NCI-H82 treated with DMSO at 0.1 percent for 48 hours (cell line): ENCODE results near the gene PPM1G.
A peak's percentile ranks its signal among the peaks of the same experiment; 100 is the strongest.
"Not testable (repeated sequence)": the region's sequence is repeated elsewhere in the genome, so short reads cannot be mapped to it uniquely, and the experiment has no call there.

Experiments used
- DNase-seq: peaks from one replicate; lab custom pipeline; 2025; ENCODE audit not compliant: unreplicated experiment; lab: John Stamatoyannopoulos, UW

Gene PPM1G, protein sequence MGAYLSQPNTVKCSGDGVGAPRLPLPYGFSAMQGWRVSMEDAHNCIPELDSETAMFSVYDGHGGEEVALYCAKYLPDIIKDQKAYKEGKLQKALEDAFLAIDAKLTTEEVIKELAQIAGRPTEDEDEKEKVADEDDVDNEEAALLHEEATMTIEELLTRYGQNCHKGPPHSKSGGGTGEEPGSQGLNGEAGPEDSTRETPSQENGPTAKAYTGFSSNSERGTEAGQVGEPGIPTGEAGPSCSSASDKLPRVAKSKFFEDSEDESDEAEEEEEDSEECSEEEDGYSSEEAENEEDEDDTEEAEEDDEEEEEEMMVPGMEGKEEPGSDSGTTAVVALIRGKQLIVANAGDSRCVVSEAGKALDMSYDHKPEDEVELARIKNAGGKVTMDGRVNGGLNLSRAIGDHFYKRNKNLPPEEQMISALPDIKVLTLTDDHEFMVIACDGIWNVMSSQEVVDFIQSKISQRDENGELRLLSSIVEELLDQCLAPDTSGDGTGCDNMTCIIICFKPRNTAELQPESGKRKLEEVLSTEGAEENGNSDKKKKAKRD

DNA sequence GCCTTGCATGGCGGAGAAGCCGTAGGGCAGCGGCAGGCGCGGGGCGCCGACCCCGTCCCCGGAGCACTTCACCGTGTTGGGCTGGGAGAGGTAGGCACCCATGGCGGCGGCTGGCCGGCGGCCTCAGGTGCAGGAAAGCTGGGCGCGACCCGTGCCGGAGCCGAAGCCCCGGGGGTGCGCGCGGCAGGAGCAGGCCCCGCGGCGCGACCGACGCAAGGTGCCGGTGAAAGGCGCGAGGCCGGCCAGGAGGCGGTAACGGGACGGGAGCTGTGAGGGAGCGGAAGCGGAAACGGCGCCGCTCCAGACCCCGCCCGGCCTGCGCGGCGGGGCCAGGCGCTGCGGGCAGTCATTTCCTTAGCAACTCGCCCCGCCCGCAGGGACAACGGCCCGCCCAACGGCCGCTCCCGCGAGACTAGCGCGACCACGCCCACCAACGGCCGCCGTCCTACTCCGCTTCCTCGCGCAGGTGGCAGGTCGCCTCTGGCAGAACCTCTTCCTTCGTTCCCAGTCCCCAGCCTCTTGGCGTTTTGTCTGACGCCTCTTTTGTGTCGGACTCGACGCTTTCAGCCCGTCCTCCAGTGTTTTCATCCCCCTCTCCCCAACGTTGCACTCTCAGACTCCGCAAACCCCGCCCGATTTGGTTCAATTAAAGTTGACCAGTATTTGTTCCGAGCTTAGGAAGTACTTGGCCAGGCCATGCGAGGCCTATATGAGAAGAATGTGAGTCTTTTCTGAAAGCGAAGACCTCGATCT, at the start of gene PPM1G:
Gene PPM1G (minus strand): TSS at position 271 of the 753 bp plus-strand sequence. CDS start 169 bp downstream, at position 102.
- peak; percentile 83 for DNase-seq

GRCh38 chr2:27453968-27454367, 44.6 kb upstream of the PPM1G start:
- no peak for DNase-seq

GRCh38 chr2:27451095-27451494, 41.7 kb upstream of the PPM1G start:
- DNase-seq: peak; percentile 68

DNA sequence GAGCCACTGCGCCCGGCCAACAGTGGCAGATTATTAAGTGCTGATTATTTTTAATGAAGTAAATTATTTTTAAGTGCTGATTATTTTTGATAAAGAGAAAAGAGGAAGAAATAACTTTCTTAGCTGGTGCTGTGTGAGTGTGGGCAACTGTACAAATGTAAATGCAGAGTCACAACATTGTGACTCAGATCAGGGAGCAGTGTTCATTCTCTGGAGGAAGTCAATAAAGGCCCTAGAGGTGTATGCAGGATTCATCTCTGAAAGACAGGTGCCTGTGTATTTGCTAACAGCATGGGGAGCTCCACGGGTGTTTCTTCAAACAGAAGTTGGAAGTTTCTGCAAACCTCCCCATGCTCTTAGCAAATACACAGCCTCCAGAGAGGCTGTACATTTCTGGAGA, 39.0 kb upstream of the PPM1G start:
- DNase-seq: no peak

- DNase-seq: no peak
These were observed 36.7 kb upstream of the PPM1G start for GRCh38 chr2:27446057-27446456.

DNA sequence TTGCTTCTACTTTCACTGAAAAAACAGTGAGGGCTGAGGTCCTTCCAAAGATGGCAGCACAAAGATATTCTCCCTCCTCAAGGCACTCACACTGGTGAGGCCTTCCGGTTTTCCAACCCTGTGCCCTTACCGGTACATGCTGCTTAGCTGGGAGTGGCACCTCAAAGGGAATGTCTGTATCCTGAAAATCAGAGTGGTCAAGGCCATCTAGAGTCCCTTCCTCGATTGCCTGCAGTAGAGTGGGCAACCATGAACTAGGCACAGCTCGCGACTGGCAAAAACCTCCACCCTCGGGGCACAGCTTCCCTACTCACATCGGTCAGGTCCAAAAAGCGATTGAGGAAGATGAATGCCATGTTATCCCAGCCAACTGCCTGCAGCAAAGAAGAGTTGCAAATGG, 36.2 kb upstream of the PPM1G start:
- DNase-seq: no peak

- no peak for DNase-seq
These were observed 35.8 kb upstream of the PPM1G start for GRCh38 chr2:27445155-27445554.

GRCh38 chr2:27442920-27443282, 33.5 kb upstream of the PPM1G start:
- no peak for DNase-seq

GRCh38 chr2:27441958-27442919, 32.8 kb upstream of the PPM1G start, which contains the start of gene KRTCAP3:
Gene KRTCAP3, plus strand, starts transcription at chr2:27442381. Its CDS starts 32 bp downstream, at chr2:27442413.
- no peak for DNase-seq

GRCh38 chr2:27441226-27441926, 32.0 kb upstream of the PPM1G start:
- no peak for DNase-seq

DNA sequence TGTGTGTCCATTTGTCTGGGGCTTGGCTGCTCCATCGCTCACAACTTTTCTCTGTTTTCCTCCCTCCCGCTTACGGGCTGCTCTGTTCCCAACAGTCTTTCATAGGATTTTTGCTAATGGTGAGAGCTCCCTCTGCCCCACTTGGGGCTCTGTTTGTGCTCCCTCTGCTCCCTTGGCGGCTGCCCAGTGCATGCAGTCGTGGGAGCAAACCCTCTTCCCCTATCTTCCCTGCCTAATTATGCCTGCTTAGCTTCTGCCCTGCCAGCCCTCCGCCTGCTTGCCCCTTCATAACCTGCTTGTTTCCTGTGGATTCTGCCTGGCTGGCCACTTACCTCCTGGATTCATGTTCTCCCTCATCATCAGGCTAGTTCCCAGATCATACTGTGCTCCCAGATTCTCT, 26.2 kb upstream of the PPM1G start:
- DNase-seq: no peak

DNA sequence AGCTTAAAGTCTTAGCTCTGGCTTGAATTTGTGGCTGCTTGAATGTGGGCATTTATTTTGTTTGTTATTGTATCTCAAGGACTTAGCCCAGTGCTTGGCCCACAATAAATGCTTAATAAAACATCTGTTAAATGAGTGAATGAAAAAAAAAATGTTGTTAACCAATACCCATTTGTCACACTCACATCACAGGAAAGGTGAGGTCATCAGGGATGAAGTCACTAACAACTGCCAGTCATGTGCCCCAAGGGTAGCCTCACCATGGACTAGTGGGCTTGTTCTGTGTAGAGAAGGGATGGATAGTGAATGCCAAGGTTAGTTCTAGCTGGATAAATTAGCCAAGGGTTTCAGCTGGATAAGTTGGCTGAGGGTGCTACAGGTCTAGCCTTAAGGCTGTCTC, 22.0 kb upstream of the PPM1G start:
- DNase-seq: no peak

DNA sequence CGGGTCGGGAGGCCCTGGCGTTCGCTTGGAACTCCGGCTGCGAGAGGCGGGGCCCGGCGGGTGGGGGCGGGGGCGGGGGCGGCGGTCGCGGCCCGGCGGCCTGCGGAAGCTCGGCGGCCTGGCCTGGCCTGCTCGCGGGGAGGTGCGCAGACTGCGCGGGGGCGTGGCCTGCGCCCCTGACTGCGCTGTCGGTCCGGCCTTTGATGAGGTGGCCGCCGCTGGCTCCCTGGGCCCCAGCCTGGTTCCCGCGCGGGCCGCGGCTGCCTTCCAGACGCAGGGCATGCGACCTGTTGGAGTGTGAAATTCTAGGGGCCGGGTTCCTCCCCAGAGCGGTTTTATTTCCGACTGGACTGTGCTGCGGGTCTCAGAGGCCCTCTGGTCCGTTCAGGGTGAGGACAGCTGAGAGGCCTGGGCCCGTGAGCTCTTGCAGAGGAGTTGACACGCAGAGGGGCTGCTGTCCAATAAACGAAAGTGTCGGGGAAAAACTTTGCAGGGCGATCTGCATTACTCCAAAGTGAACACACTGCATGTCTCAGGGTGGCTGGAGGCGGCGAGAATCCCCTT, 19.7 kb upstream of the PPM1G start:
- peak; percentile 35 for DNase-seq

DNA sequence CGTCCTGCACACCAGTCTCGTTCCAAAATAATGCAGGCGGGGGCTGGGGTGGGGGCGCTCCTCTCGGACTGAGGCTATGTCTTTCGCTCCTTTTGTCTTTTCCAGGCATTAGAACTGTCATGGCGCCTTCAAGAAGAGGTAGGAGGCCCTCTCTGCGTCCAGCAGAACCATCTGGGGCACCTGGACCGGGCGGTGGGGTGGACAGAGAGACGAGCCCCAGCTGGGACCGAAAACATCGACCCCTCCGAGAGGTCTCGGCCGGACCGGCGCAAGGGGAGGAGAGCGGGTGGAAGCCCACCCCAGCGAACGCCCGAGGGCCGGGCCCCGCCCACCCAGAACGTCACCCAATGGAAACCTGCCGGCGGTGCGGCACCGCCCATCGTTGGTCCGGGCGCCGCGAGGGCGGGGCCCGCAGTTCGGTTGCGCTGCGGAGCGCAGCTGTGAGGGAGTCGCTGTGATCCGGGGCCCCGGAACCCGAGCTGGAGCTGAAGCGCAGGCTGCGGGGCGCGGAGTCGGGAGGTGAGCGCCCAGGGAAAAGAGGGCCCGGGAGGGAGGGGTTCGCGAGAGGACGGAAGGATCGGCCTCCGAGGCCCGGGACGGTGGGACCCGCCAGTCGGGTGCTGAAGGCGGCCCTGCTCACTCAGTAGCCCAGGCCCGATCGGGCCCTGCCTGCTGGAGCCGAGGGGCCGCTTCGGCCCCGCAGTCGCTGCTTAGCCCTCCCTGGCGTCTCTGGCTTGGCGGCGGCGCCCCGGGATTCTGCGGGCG, 19.0 kb upstream of the PPM1G start, which contains the start of gene NRBP1:
Gene NRBP1 (plus strand): TSS at position 419 of the 765 bp plus-strand sequence. CDS start 4,643 bp downstream, outside the sequence.
- peak; percentile 89 for DNase-seq

DNA sequence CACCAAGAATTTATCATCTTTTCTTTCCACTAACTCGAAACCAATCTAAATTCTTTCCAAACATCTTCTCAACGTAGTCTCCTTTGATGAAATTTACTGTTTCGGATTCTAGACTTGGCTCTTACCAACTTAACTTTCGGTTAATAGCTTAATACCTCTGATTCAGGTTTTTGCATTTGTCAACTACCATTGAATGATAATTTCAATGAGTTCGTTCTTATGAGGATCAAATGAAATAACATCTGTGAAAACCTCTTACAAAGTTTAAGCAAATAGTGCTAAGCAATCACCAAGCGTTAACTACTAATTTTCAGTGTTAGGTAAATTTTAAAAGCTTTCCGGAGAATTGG, 18.4 kb upstream of the PPM1G start:
- no peak for DNase-seq

DNA sequence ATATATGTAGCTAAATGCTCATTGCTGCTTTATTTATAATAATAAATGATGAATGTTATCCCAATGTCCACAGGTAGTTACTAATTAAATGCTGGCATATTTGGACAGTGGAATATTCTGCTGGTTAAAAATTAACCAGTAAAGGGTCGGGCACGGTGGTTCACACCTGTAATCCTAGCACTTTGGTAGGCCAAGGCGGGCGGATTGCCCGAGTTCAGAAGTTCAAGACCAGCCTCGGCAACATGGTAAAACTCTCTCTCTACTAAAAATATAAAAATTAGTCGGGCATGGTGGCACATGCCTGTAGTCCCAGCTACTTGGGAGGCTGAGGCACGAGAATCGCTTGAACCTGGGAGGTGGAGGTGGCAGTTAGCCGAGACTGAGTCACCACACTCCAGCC, 15.6 kb upstream of the PPM1G start:
- DNase-seq: not testable (repeated sequence)

GRCh38 chr2:27422958-27423357, 13.6 kb upstream of the PPM1G start:
- DNase-seq: no peak

GRCh38 chr2:27421660-27422250, 12.4 kb upstream of the PPM1G start:
- no peak for DNase-seq

GRCh38 chr2:27420996-27421395, 11.6 kb upstream of the PPM1G start:
- DNase-seq: no peak
